BLaER1 (cell line): ENCODE measurements around the gene CDK6.
A peak's percentile ranks its signal among the peaks of the same experiment; 100 is the strongest.
"Not testable (repeated sequence)": the region's sequence is repeated elsewhere in the genome, so short reads cannot be mapped to it uniquely, and the experiment has no call there.

ENCODE experiments used
- H3K27ac ChIP-seq: shearing (Covaris generic); formaldehyde crosslinking; 2 replicates; pipeline ENCODE4 v1.8.1; 2022
- H3K27me3 ChIP-seq: shearing (Covaris generic); formaldehyde crosslinking; 2 replicates; pipeline ENCODE4 v1.8.1; 2022
- H3K36me3 ChIP-seq: shearing (Covaris generic); formaldehyde crosslinking; 2 replicates; pipeline ENCODE4 v1.8.1; 2022
- H3K4me1 ChIP-seq: shearing (Covaris generic); formaldehyde crosslinking; 2 replicates; pipeline ENCODE4 v1.8.1; 2022
- H3K4me2 ChIP-seq: shearing (Covaris generic); formaldehyde crosslinking; 2 replicates; pipeline ENCODE4 v1.8.1; 2022
- H3K4me3 ChIP-seq: shearing (Covaris generic); formaldehyde crosslinking; 2 replicates; pipeline ENCODE4 v1.8.1; 2022
- H3K9ac ChIP-seq: shearing (Covaris generic); formaldehyde crosslinking; 2 replicates; pipeline ENCODE4 v1.8.1; 2022
- H3K9me3 ChIP-seq: shearing (Covaris generic); formaldehyde crosslinking; 2 replicates; pipeline ENCODE4 v1.8.1; 2022
- H4K20me1 ChIP-seq: shearing (Covaris generic); formaldehyde crosslinking; 2 replicates; pipeline ENCODE4 v1.8.1; 2022
- Cebpa-rat ChIP-seq: shearing (Covaris generic); IDR thresholded peaks from 2 replicates; pipeline ENCODE4 v1.8.1; 2022

Gene CDK6

GRCh38 chr7:92768501-92769393 is 67.6 kb downstream of the CDK6 start:
- Histone ChIP-seq H3K9me3 (no peaks in the 10 kb centered on the region), H3K4me2 (no peak overlapping the region), H3K4me1 (no peaks in the 10 kb centered on the region), H3K36me3 (peaks cover 42% of the 10 kb centered on the region), H3K4me3 (no peak overlapping the region), H3K27ac (no peak overlapping the region), H3K27me3 (no peaks in the 10 kb centered on the region), H4K20me1 (0 out of 2 replicates have a peak, but pooled peaks cover 12% of the 10 kb centered on the region), H3K9ac (no peak overlapping the region)
- no peak for TF ChIP-seq Cebpa-rat

DNA sequence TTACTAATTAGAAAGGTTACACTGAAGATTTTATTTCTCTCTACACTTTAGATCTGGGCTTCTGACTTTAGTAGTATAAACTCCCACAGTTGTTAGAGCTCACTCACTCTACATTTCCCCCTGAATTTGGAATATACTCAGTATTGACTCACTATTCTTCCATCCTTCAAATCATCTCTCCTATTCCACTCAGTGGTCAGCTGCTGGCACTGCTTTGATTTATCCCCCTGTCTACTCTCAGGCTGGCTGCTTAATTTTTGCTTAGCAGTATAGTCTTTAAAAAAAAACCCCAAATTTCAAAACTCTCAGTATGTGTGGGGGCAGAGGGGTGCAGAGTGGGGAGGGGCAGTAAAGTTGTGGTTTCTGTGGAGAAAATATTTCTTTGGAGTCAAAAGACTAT is 68.9 kb downstream of the CDK6 start:
- Histone ChIP-seq H3K9ac (no peak overlapping the region), H3K4me3 (no peak overlapping the region), H3K4me2 (no peak overlapping the region), H3K36me3 (peaks cover 37% of the 10 kb centered on the region), H4K20me1 (0 out of 2 replicates have a peak, but pooled peaks cover 12% of the 10 kb centered on the region), H3K4me1 (peaks cover 4% of the 10 kb centered on the region; the same call in 1 of the 2 replicates), H3K27ac (no peak overlapping the region), H3K27me3 (no peaks in the 10 kb centered on the region), H3K9me3 (no peaks in the 10 kb centered on the region)
- no peak for TF ChIP-seq Cebpa-rat

- no peaks in the 10 kb centered on the region for H3K9me3 ChIP-seq
- no peak overlapping the region for H3K9ac ChIP-seq
- H3K4me3 ChIP-seq = no peak overlapping the region
- H4K20me1 ChIP-seq = 0 out of 2 replicates have a peak, but pooled peaks cover 12% of the 10 kb centered on the region
- H3K27ac ChIP-seq = no peak overlapping the region
- H3K27me3 ChIP-seq = no peaks in the 10 kb centered on the region
- no peak for TF ChIP-seq Cebpa-rat
- H3K4me1 ChIP-seq = peaks cover 12% of the 10 kb centered on the region; the same call in 1 of the 2 replicates
- no peak overlapping the region for H3K4me2 ChIP-seq
- peaks cover 37% of the 10 kb centered on the region for H3K36me3 ChIP-seq
Observed at GRCh38 chr7:92766461-92767003, 69.8 kb downstream of the CDK6 start.

- Histone ChIP-seq H3K4me1 (peaks cover 12% of the 10 kb centered on the region; the same call in 1 of the 2 replicates), H3K27me3 (no peaks in the 10 kb centered on the region), H4K20me1 (0 out of 2 replicates have a peak, but pooled peaks cover 12% of the 10 kb centered on the region), H3K4me2 (no peak overlapping the region), H3K27ac (no peak overlapping the region), H3K9me3 (no peaks in the 10 kb centered on the region), H3K36me3 (peaks cover 35% of the 10 kb centered on the region), H3K9ac (no peak overlapping the region), H3K4me3 (no peak overlapping the region)
- no peak for TF ChIP-seq Cebpa-rat
Observed at GRCh38 chr7:92765725-92766124, 70.6 kb downstream of the CDK6 start.

GRCh38 chr7:92763636-92764423 is 72.5 kb downstream of the CDK6 start:
- no peak overlapping the region for H3K4me3 ChIP-seq
- peaks cover 20% of the 10 kb centered on the region; the same call in 1 of the 2 replicates for H3K4me1 ChIP-seq
- H3K9me3 ChIP-seq = no peaks in the 10 kb centered on the region
- H3K36me3 ChIP-seq = peaks cover 32% of the 10 kb centered on the region
- H3K4me2 ChIP-seq = no peak overlapping the region
- H3K27ac ChIP-seq = no peak overlapping the region
- no peak overlapping the region for H3K9ac ChIP-seq
- TF ChIP-seq Cebpa-rat = no peak
- H3K27me3 ChIP-seq = no peaks in the 10 kb centered on the region
- H4K20me1 ChIP-seq = 0 out of 2 replicates have a peak, but pooled peaks cover 4% of the 10 kb centered on the region

DNA sequence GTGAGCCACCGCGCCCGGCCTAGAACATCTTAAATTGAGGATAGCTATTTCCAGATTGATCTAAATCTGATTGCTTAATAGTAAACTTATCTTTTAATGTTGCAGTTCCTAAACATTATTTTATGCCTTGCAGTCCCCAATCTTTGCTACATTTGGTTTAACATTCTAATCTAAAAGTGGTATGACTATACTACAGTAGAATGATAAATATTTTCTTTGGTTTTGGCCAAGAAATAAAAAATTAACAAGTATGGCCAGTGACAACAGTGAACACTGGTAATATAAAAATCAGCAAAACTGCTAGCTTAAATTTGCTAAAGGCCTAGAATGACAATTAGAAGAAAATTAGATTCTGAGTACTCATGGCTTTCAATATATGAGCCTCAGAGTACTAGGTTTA is 73.5 kb downstream of the CDK6 start:
- Histone ChIP-seq H4K20me1 (0 out of 2 replicates have a peak, but pooled peaks cover 4% of the 10 kb centered on the region), H3K27ac (no peak overlapping the region), H3K4me1 (peaks cover 26% of the 10 kb centered on the region), H3K4me3 (no peak overlapping the region), H3K27me3 (no peaks in the 10 kb centered on the region), H3K9me3 (no peaks in the 10 kb centered on the region; the same call in 1 of the 2 replicates), H3K4me2 (peak overlapping the region; percentile 39; the same call in 1 of the 2 replicates), H3K36me3 (peaks cover 27% of the 10 kb centered on the region), H3K9ac (no peak overlapping the region)
- TF ChIP-seq Cebpa-rat = no peak

DNA sequence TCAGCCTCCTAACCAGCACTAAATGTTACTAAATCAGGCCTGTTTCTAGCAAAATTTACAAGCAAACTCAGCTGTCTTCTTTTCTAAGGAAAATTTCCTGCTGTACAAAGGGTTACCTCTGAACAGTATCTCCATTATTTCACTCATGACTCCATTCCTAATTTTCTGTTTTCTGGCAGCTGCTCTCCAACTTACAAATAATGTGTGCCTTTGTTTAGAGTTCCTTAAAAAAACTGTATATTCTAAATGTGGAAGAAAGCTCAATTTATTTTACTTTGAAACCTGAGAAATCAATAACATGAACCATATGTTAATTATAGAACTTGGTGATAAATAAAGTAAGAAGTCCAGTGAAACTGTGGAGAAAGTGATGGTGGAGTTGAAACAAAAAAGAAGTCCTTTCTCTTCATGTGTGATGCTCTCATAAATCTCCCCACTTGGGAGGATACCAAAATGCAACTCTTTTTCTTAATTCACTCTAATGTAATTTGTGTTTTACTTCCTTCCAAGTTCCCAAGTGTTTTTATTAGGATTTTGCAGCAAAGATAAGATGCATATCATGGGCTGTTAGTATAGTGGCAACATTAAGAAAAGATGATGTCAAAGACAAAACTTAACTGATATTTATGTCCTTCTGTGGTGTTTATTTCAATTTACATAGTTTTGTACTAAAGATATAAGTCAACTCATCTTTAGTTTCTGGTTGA is 74.8 kb downstream of the CDK6 start:
- H3K4me1 ChIP-seq = peaks cover 33% of the 10 kb centered on the region
- 0 out of 2 replicates have a peak, but pooled peaks cover 4% of the 10 kb centered on the region for H4K20me1 ChIP-seq
- H3K27me3 ChIP-seq = no peaks in the 10 kb centered on the region
- H3K9ac ChIP-seq = no peak overlapping the region
- H3K4me3 ChIP-seq = no peak overlapping the region
- H3K9me3 ChIP-seq = peaks cover 6% of the 10 kb centered on the region; the same call in 1 of the 2 replicates
- peaks cover 31% of the 10 kb centered on the region for H3K36me3 ChIP-seq
- TF ChIP-seq Cebpa-rat = no peak
- no peak overlapping the region for H3K27ac ChIP-seq
- peak overlapping the region; percentile 39; the same call in 1 of the 2 replicates for H3K4me2 ChIP-seq

DNA sequence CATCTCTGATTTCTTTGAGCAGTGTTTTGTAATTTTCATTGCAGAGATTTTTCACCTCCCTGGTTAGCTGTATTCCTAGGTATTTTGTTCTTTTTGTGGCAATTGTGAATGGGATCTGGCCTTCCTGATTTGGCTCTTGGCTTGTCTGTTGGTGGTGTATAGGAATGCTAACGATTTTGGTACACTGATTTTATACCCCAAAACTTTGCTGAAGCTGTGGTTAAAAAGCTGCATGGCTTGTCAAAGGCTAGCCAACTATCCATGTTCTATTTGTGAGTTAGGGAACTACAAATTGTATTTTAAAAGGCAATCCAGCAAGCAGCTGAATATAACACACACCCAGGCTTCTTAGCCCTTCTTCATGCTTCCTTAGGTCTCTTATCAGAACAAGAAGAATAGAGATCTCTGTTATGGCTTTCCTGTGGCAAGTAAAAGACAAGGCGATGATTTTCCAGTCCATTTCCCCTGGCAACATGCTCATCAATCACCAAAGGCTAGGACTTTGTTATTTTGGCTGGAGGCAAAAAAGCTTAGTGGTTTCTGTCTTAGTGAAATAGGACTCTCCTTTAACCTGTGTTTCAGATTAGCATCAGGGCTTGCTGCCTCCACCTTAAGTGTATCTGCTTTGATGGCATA is 77.5 kb downstream of the CDK6 start:
- H3K27ac ChIP-seq = no peak overlapping the region
- H3K4me1 ChIP-seq = peaks cover 59% of the 10 kb centered on the region
- H3K36me3 ChIP-seq = peaks cover 13% of the 10 kb centered on the region

DNA sequence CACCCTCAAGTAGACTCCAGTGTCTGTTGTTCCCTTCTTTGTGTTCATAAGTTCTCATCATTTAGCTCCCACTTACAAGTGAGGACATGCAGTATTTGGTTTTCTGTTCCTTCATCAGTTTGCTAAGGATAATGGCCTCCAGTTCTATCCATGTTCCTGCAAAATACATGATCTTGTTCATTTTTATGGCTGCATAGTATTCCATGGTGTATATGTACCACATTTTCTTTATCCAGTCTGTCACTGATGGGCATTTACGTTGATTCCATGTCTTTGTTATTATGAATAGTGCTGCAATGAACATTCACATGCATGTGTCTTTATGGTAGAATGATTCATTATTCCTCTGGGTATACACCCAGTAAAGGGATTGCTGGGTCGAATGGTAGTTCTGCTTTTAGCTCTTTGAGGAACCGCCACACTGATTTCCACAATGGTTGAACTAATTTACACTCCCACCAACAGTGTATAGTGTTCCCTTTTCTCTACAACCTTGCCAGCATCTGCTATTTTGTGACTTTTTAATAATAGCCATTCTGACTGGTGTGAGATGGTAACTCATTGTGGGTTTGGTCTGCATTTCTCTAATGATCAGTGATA is 79.0 kb downstream of the CDK6 start:
- H3K4me1 ChIP-seq = peaks cover 59% of the 10 kb centered on the region

More for the DNA sequence above, 77.5 kb downstream of the CDK6 start:
- no peak for TF ChIP-seq Cebpa-rat
- Histone ChIP-seq H3K4me2 (peak overlapping the region; percentile 23; the same call in 1 of the 2 replicates), H4K20me1 (no peaks in the 10 kb centered on the region), H3K27me3 (no peaks in the 10 kb centered on the region), H3K4me3 (no peak overlapping the region), H3K9me3 (peaks cover 6% of the 10 kb centered on the region; the same call in 1 of the 2 replicates), H3K9ac (no peak overlapping the region)

More for the DNA sequence above, 79.0 kb downstream of the CDK6 start:
- H4K20me1 ChIP-seq, H3K4me3 ChIP-seq, H3K9me3 ChIP-seq, H3K27ac ChIP-seq, H3K9ac ChIP-seq, H3K27me3 ChIP-seq: not testable (repeated sequence)
- H3K4me2 ChIP-seq = 0 out of 2 replicates have a peak overlapping the region, but pooled peaks have one; percentile 10
- peaks cover 13% of the 10 kb centered on the region; the same call in 1 of the 2 replicates for H3K36me3 ChIP-seq
